Ovary (tissue), 9 donors: ENCODE results near the gene GHR. TPM values are rescaled to one million over a fixed set of nuclear protein-coding genes. Genes with fewer than 3 reads are reported as not detected.

Experiments used
- DNase-seq, 5 donors: peaks; one replicate each; pipeline ENCODE4 v3.0.0-alpha.2; 2019 to 2020
- H3K27ac ChIP-seq, 2 donors: fragments of 200-600 bp; one replicate each; pipeline versions ENCODE4 v1.5.1 to v1.8.0; 2019 to 2022
- H3K27me3 ChIP-seq: fragments of 200-600 bp; one replicate; pipeline ENCODE4 v1.8.0; 2022
- H3K36me3 ChIP-seq: fragments of 200-600 bp; sonication (generic); one replicate; pipeline ENCODE4 v1.5.1; 2019
- H3K4me1 ChIP-seq: one replicate; pipeline ENCODE4 v1.8.1; 2013; ENCODE audit warnings: mild to moderate bottlenecking, moderate library complexity; ENCODE audit not compliant: insufficient read depth
- H3K4me3 ChIP-seq: fragments of 200-600 bp; sonication (generic); one replicate; pipeline ENCODE4 v1.5.1; 2017
- H3K9me3 ChIP-seq, 2 donors: fragments of 200-600 bp in 1 of 2; sonication (generic) in 1 of 2; one replicate each; pipeline versions ENCODE4 v1.5.1 to v1.8.1; 2013 to 2019; ENCODE audit warnings: mild to moderate bottlenecking in 1 of 2, moderate library complexity in 1 of 2
- CTCF ChIP-seq, 3 donors: fragments of 450-650 bp in 2 of 3; fragments of 200-600 bp in 1 of 3; IDR thresholded peaks; one replicate each; pipeline versions ENCODE4 v1.5.1 to v1.8.0; 2016 to 2022; ENCODE audit warnings: antibody characterized with exemption in 3 of 3, mild to moderate bottlenecking in 1 of 3
- EP300 ChIP-seq: sonication (generic); formaldehyde crosslinking; IDR thresholded peaks from one replicate; pipeline ENCODE4 v1.6.1; 2017; ENCODE audit warnings: antibody characterized with exemption
- POLR2A ChIP-seq: fragments of 450-650 bp; IDR thresholded peaks from one replicate; pipeline ENCODE4 v1.6.1; 2017; ENCODE audit warnings: antibody characterized with exemption, mild to moderate bottlenecking, moderate library complexity
- WGBS, 3 donors: extraction: QIAGEN DNeasy Blood & Tissue Kit in 1 of 3; methylation state at CpG; one replicate each; pipeline versions ENCODE4 v1.1.5 to v1.1.7; 2013 to 2017; 5-methylcytosine and 5-hydroxymethylcytosine counted together
- intact Hi-C, 4 donors: fragments of 100-400 bp; cut with DNase I; formaldehyde crosslinking; loops; one replicate each; pipeline versions ENCODE4 v1.11.0 to v1.15.1; 2022 to 2023
- polyA plus RNA-seq, 2 donors: library from polyadenylated mRNA; stranded (reverse); fragments of 200-250 nt in 1 of 2; fragments of 350-450 nt in 1 of 2; fragmentation: Illumina TruSeq in 1 of 2; extraction: RNeasy Lipid Tissue Mini Kit (QIAGEN cat#74804) in 1 of 2; gene quantifications; one replicate each; pipeline ENCODE4 v1.2.3, GENCODE V29; 2013 to 2014
- total RNA-seq, 7 donors: library from RNA; depleted of rRNA in 2 of 7; stranded (reverse); fragments of >200 nt in 2 of 7; fragmentation: NEBNext Ultra II Directional in 3 of 7; extraction: Animal tissue kit (Norgen Biotek cat#: 25700) in 3 of 7; gene quantifications; one replicate each; pipeline versions ENCODE4 v1.1.0 to v1.2.4, GENCODE V29; 2016 to 2023
- donor health status: DM: no; HTN: no; CAD: no; lungs with moderate emphysema.
- donor health status: DM: no; HTN: no; CAD: no.
- donor health status: Bipolar disorder and iron deficiency.
- donor health status: DM: yes; HTN: yes; CAD: no.
- donor health status: DM: no; HTN: no; CAD: no.
- donor health status: DM: yes; HTN: yes; CAD: no.

GHR gene
- total and polyA plus RNA-seq, 9 donors, result 4.3 to 17.4 (median 7.0) TPM

- Histone ChIP-seq H3K9me3 (no peaks in the 10 kb centered on the region), H3K4me3 (no peak overlapping the region), H3K27ac (no peak overlapping the region), H3K4me1 (no peaks in the 10 kb centered on the region), H3K27me3 (no peaks in the 10 kb centered on the region), H3K36me3 (no peaks in the 10 kb centered on the region)
- no peak for TF ChIP-seq CTCF (IDR thresholded peaks at IDR 0.05)
- no peak for TF ChIP-seq POLR2A
- no peak for TF ChIP-seq EP300
- 83 to 91% (median 86%) methylated on average over 3 of the region's 3 CpGs for WGBS, 3 donors
- no peak for DNase-seq
- intact Hi-C loops, result no loop called here
These were observed 120.5 kb downstream of the GHR start for GRCh38 chr5:42543774-42544173.

- no peaks in the 10 kb centered on the region for H3K36me3 ChIP-seq
- intact Hi-C loops, result no loop called here
- H3K27ac ChIP-seq, result no peak overlapping the region
- no peak for DNase-seq
- no peaks in the 10 kb centered on the region for H3K9me3 ChIP-seq
- 94 to 95% (median 95%) methylated on average over 3 of the region's 3 CpGs for WGBS, 3 donors
- H3K4me1 ChIP-seq, result no peaks in the 10 kb centered on the region
- H3K27me3 ChIP-seq, result no peaks in the 10 kb centered on the region
- TF ChIP-seq CTCF (IDR thresholded peaks at IDR 0.05), result no peak
- no peak overlapping the region for H3K4me3 ChIP-seq
These were observed 121.8 kb downstream of the GHR start for GRCh38 chr5:42545038-42545437.

DNA sequence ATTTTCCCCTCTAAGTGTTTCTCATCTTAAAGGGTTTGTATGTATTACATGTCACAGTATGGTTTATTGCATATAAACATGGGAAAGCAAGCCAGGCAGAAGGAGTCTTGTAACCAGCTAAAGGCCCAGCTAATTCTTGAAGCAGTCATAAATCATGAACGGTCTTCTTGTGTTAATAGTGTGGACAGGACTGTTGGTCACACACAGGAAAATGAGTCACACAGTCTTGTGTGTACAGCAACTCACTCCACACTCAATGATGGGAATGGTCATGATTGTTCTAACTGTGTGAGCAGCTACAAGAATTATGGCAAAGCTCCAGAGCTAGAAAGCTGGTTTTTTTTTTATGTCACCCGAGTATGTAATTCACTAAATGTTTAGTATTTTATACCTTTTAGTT lies 123.9 kb downstream of the GHR start:
- Histone ChIP-seq H3K4me1 (no peaks in the 10 kb centered on the region), H3K9me3 (no peaks in the 10 kb centered on the region), H3K4me3 (no peak overlapping the region), H3K36me3 (no peaks in the 10 kb centered on the region), H3K27me3 (no peaks in the 10 kb centered on the region), H3K27ac (no peak overlapping the region)
- no peak for DNase-seq
- no peak for TF ChIP-seq EP300
- no peak for TF ChIP-seq POLR2A
- TF ChIP-seq CTCF (IDR thresholded peaks at IDR 0.05), result no peak
- WGBS, 3 donors, result 65 to 84% (median 73%) methylated on average over 2 of the region's 2 CpGs
- intact Hi-C loops, result no loop called here

DNA sequence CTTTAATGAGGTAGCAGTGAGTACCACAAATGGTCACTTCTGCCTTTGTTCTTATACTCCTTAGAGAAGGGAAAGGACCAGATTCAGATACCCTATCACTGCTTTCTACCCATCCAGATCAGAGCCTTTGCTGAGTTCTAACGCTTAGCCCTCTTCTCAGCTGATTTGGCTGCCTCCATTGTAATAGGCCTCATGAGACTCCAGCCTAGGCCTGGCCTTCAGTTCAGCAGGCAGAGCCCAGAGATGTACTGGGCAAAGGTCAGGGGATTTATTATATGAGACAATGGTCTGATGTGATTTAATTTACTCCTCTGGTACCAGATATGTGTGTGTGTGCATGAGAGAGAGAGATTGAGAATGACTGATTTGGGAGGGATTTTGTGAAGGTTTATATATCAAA lies 124.7 kb downstream of the GHR start:
- intact Hi-C loops, result no loop called here
- no peak for DNase-seq
- Histone ChIP-seq H3K27ac (no peak overlapping the region), H3K36me3 (no peaks in the 10 kb centered on the region), H3K27me3 (no peaks in the 10 kb centered on the region), H3K4me1 (no peaks in the 10 kb centered on the region), H3K4me3 (no peak overlapping the region), H3K9me3 (no peaks in the 10 kb centered on the region)
- TF ChIP-seq CTCF (IDR thresholded peaks at IDR 0.05) (no peak), EP300 (no peak), POLR2A (no peak)
- WGBS, 3 donors, result 73 to 92% (median 88%) methylated on average over 1 of the region's 1 CpG

DNA sequence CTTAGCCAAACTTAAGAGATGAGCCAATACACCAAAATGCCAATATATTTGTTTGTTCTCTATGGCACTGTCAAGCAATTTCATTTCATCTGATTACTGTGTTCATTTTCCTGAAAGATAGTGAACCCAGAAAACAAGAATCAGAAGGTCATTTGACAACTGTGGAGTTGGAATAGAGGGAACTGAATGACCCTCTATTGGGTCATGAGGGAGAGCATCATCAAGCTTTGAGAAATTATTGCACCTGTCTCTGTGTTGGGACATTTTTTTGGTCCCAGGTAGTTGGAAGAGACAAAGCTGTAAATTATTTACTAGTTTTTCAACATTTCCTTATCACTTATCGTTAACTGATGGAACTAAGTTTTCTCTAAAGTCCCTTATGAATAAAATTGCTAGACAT lies 129.4 kb downstream of the GHR start:
- Histone ChIP-seq H3K9me3 (no peaks in the 10 kb centered on the region), H3K27ac (no peak overlapping the region), H3K27me3 (no peaks in the 10 kb centered on the region), H3K36me3 (no peaks in the 10 kb centered on the region), H3K4me1 (no peaks in the 10 kb centered on the region), H3K4me3 (no peak overlapping the region)
- 91 to 99% (median 94%) methylated on average over 1 of the region's 1 CpG for WGBS, 3 donors
- intact Hi-C loops, result no loop called here
- DNase-seq, result no peak
- TF ChIP-seq CTCF (IDR thresholded peaks at IDR 0.05) (no peak), EP300 (no peak), POLR2A (no peak)
